A673 (cell line): ENCODE measurements around the gene DNAH2. TPM values are rescaled to one million over a fixed set of nuclear protein-coding genes. Genes with fewer than 3 reads are reported as not detected.

Source experiments
- BruUV-seq: library from RNA; stranded (reverse); fragments of 400-500 nt; replicated peaks from 2 replicates; lab custom pipeline; 2021; lab: Mats Ljungman, UMichigan
- CTCF ChIA-PET: fragments of 300-600 bp; sonication (Branson Sonifier 250); formaldehyde crosslinking; loops from one replicate; lab custom pipeline; 2022; ENCODE audit warnings: antibody characterized with exemption; lab: Charles Lee
- POLR2A ChIA-PET: fragments of 300-600 bp; sonication (Branson Sonifier 250); formaldehyde crosslinking; loops from one replicate; lab custom pipeline; 2022; ENCODE audit warnings: antibody characterized with exemption; ENCODE audit not compliant: low non-redundant PET; lab: Charles Lee
- DNase-seq: peaks from one replicate; pipeline ENCODE4 v3.0.0-alpha.2; 2015; ENCODE audit warnings: low spot score
- H3K27ac ChIP-seq: fragments of 200-600 bp; sonication (generic); 2 replicates; pipeline ENCODE4 v1.5.1; 2016; ENCODE audit warnings: mixed run types, low read depth, mild to moderate bottlenecking, mixed read lengths, antibody characterized with exemption, low read length; ENCODE audit not compliant: poor library complexity, severe bottlenecking
- H3K27me3 ChIP-seq: fragments of 200-600 bp; sonication (generic); replicated peaks from 2 replicates; pipeline ENCODE4 v1.6.1; 2017; ENCODE audit warnings: mixed run types, low read depth, mild to moderate bottlenecking, mixed read lengths, antibody characterized with exemption, low read length; ENCODE audit not compliant: insufficient read depth, poor library complexity
- H3K36me3 ChIP-seq: fragments of 200-600 bp; sonication (generic); 2 replicates; pipeline ENCODE4 v1.6.1; 2016; ENCODE audit warnings: mixed run types, mild to moderate bottlenecking, mixed read lengths, antibody characterized with exemption, low read length; ENCODE audit not compliant: insufficient read depth, poor library complexity, severe bottlenecking
- H3K4me1 ChIP-seq: fragments of 200-600 bp; sonication (generic); 2 replicates; pipeline ENCODE4 v1.6.1; 2017; ENCODE audit warnings: mixed run types, mild to moderate bottlenecking, mixed read lengths, antibody characterized with exemption, low read length; ENCODE audit not compliant: insufficient read depth, poor library complexity, severe bottlenecking
- H3K4me3 ChIP-seq: fragments of 200-600 bp; sonication (generic); 2 replicates; pipeline ENCODE4 v1.5.1; 2016; ENCODE audit warnings: low read depth, mixed run types, mild to moderate bottlenecking, mixed read lengths, low read length; ENCODE audit not compliant: poor library complexity, severe bottlenecking
- H3K9me3 ChIP-seq: fragments of 200-600 bp; sonication (generic); 2 replicates; pipeline ENCODE4 v1.6.1; 2016; ENCODE audit warnings: mixed run types, low read depth, mild to moderate bottlenecking, mixed read lengths, antibody characterized with exemption, low read length; ENCODE audit not compliant: poor library complexity, severe bottlenecking
- CTCF ChIP-seq: fragments of 300-800, 200-600 bp; sonication (generic); conservative IDR thresholded peaks from 2 replicates; pipeline ENCODE4 v1.5.1; 2017; ENCODE audit warnings: low read depth, mild to moderate bottlenecking, antibody characterized with exemption, low read length, moderate library complexity, mixed read lengths
- EZH2 ChIP-seq: fragments of 200-600 bp; sonication (generic); IDR thresholded peaks from 2 replicates; pipeline ENCODE4 v1.6.1; 2017; ENCODE audit warnings: borderline replicate concordance, low read depth, mild to moderate bottlenecking, mixed read lengths, antibody characterized with exemption, low read length; ENCODE audit not compliant: poor library complexity, severe bottlenecking
- intact Hi-C: fragments of 100-400 bp; cut with micrococcal nuclease; formaldehyde crosslinking; loops from one replicate; pipeline ENCODE4 v1.10.0; 2022; ENCODE audit not compliant: unreplicated experiment
- total RNA-seq: library from RNA; stranded (reverse); gene quantifications from 2 replicates; pipeline ENCODE4 v1.2.3, GENCODE V29; 2021

DNAH2 gene
- total RNA-seq, 1 experiment from 2014 or later: 0.15 TPM

- no peak overlapping the region for H3K27ac ChIP-seq
- no peak for DNase-seq
- intact Hi-C loops: no loop called here
- H3K4me1 ChIP-seq: peaks cover 22% of the 10 kb centered on the region
- TF ChIP-seq EZH2: no peak
- no peak for TF ChIP-seq CTCF
- no peaks in the 10 kb centered on the region for H3K9me3 ChIP-seq
- CTCF ChIA-PET: no interaction called here
- no peak overlapping the region for H3K4me3 ChIP-seq
- no TSS peak for BruUV-seq
- H3K27me3 ChIP-seq: no peaks in the 10 kb centered on the region
- POLR2A ChIA-PET: interaction anchor here (0.7 kb wide), 1 partner anchor 442 kb away, joined by 4 read pairs; no protein-coding TSS in a partner anchor
- H3K36me3 ChIP-seq: peaks cover 9% of the 10 kb centered on the region
Observed at GRCh38 chr17:7700510-7700909, 17.0 kb upstream of the DNAH2 start.

DNA sequence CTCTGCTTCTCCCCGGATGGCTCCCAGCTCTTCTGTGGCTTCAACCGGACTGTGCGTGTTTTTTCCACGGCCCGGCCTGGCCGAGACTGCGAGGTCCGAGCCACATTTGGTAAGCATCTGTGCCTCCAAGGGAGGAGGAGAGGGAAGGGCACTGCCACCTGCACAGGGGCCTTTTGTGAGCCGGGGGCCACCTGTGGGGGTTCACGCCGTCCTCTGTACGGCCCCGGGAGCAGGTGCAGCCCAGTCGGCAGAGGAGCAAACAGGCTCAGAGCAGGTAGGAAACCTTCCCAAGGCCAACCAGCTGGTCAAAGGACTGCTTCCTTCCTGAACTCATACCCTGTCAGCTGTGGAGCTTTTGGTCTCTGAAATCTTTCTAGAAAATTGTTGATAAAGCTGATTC is 15.9 kb upstream of the DNAH2 start:
- no peaks in the 10 kb centered on the region for H3K9me3 ChIP-seq
- DNase-seq: no peak
- intact Hi-C loops: no loop called here
- peaks cover 8% of the 10 kb centered on the region for H3K36me3 ChIP-seq
- no peak overlapping the region for H3K4me3 ChIP-seq
- POLR2A ChIA-PET: interaction anchor here (0.6 kb wide), 1 partner anchor 155 kb away, joined by 3 read pairs; no protein-coding TSS in a partner anchor
- H3K27ac ChIP-seq: no peak overlapping the region
- H3K27me3 ChIP-seq: no peaks in the 10 kb centered on the region
- no TSS peak for BruUV-seq
- peaks cover 32% of the 10 kb centered on the region for H3K4me1 ChIP-seq
- CTCF ChIA-PET: no interaction called here
- TF ChIP-seq CTCF: no peak
- no peak for TF ChIP-seq EZH2

DNA sequence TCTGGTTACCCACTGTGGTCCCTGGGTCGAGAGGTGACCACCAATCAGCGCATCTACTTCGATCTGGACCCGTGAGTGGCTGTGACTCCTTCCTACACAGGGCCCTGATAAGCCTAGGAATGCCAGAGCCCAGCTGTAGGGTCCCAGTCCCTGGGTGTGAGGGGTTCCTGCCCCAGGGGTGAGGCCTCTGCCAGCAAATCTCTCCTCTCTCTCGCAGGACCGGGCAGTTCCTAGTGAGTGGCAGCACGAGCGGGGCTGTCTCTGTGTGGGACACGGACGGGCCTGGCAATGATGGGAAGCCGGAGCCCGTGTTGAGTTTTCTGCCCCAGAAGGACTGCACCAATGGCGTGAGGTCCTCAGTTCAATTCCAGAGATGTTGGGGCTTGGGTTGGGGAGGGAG is 14.8 kb upstream of the DNAH2 start:
- CTCF ChIA-PET: interaction anchor here (1.6 kb wide), 1 partner anchor 15 kb away, joined by 5 read pairs; the partner anchor contains the start of gene TP53

More for the DNA sequence above, 14.8 kb upstream of the DNAH2 start:
- peaks cover 8% of the 10 kb centered on the region for H3K36me3 ChIP-seq
- H3K9me3 ChIP-seq: no peaks in the 10 kb centered on the region
- no peak for DNase-seq
- TF ChIP-seq EZH2 (no peak), CTCF (no peak)
- POLR2A ChIA-PET: interaction anchor here (0.6 kb wide), 1 partner anchor 13 kb away, joined by 9 read pairs; no protein-coding TSS in a partner anchor
- intact Hi-C loops: no loop called here
- no peak overlapping the region for H3K4me3 ChIP-seq
- H3K4me1 ChIP-seq: peaks cover 32% of the 10 kb centered on the region
- no peak overlapping the region for H3K27ac ChIP-seq
- no peaks in the 10 kb centered on the region for H3K27me3 ChIP-seq
- no TSS peak for BruUV-seq
